ENCODE results near the gene KPNA2.

DNA sequence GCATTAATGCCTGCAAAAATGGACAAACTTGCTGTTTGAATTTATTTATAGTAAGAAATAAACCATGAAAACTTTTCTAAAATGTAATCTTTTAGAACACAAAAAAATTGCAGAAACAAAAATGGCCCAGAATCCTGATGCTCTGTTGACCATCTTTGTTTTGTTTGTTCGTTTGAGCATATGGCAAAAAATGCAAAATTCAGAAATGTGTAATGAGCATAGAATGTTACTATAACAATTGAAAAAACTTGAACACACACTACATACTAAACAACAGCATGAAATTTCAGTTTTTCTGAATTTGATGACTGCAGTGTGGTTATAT, 1.1 kb upstream of the KPNA2 start:
- TF ChIP-seq, protein P1, sequence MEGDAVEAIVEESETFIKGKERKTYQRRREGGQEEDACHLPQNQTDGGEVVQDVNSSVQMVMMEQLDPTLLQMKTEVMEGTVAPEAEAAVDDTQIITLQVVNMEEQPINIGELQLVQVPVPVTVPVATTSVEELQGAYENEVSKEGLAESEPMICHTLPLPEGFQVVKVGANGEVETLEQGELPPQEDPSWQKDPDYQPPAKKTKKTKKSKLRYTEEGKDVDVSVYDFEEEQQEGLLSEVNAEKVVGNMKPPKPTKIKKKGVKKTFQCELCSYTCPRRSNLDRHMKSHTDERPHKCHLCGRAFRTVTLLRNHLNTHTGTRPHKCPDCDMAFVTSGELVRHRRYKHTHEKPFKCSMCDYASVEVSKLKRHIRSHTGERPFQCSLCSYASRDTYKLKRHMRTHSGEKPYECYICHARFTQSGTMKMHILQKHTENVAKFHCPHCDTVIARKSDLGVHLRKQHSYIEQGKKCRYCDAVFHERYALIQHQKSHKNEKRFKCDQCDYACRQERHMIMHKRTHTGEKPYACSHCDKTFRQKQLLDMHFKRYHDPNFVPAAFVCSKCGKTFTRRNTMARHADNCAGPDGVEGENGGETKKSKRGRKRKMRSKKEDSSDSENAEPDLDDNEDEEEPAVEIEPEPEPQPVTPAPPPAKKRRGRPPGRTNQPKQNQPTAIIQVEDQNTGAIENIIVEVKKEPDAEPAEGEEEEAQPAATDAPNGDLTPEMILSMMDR (IDR thresholded peaks at IDR 0.05; ENCODE audit: borderline replicate concordance, extremely low read depth, low read length, poor library complexity, severe bottlenecking) = no peak
- TF ChIP-seq EZH2 (IDR thresholded peaks at IDR 0.05; ENCODE audit: borderline replicate concordance, low read depth, low read length, severe bottlenecking) = no peak
